GM12878 (cell line): ENCODE data around the gene ELP6. TPM values are rescaled to one million over a fixed set of nuclear protein-coding genes. Genes with fewer than 3 reads are reported as not detected.

Experiments used
- ATAC-seq: fragments of 200-7000 bp; cut with Tn5 transposase; 3 replicates; pipeline ENCODE4 v1.9.1; 2020; ENCODE audit warnings: mild to moderate bottlenecking, moderate library complexity
- BruUV-seq: library from RNA; stranded (reverse); fragments of 400-500 nt; replicated peaks from 2 replicates; lab custom pipeline; 2021; lab: Mats Ljungman, UMichigan
- CTCF ChIA-PET: fragments of 300-600 bp; sonication (Branson Sonifier 250); formaldehyde crosslinking; extraction: SDS; loops from one replicate; lab custom pipeline; 2021; ENCODE audit warnings: inconsistent platforms; lab: Yijun Ruan, JAX
- POLR2A ChIA-PET: fragments of 350-600 bp; formaldehyde crosslinking; extraction: SDS; loops from one replicate; lab custom pipeline; 2021; ENCODE audit warnings: inconsistent platforms; lab: Charles Lee
- RAD21 ChIA-PET: fragments of 300-600 bp; sonication (Branson Sonifier 250); formaldehyde crosslinking; loops from one replicate; lab custom pipeline; 2023; ENCODE audit warnings: antibody characterized with exemption; ENCODE audit not compliant: unreplicated experiment; lab: Charles Lee
- SMC1A ChIA-PET: fragments of 300-600 bp; sonication (Branson Sonifier 250); formaldehyde crosslinking; loops from one replicate; lab custom pipeline; 2023; ENCODE audit not compliant: unreplicated experiment, uncharacterized antibody; lab: Charles Lee
- DNase-seq: peaks from one replicate; pipeline ENCODE4 v3.0.0-alpha.2; 2011; ENCODE audit warnings: low read depth, low spot score
- FAIRE-seq: peaks from 3 replicates; lab custom pipeline; 2011; peaks lifted over from hg19 to GRCh38; lab: Jason Lieb, UNC
- H2AFZ ChIP-seq: 2 replicates; pipeline ENCODE4 v1.6.0; 2011; ENCODE audit warnings: low read depth, low read length, control low read depth; ENCODE audit not compliant: control insufficient read depth
- H3K27ac ChIP-seq: 2 replicates; pipeline ENCODE4 v1.5.1; 2011; ENCODE audit warnings: control low read depth; ENCODE audit not compliant: control insufficient read depth, insufficient read depth
- H3K27me3 ChIP-seq, 2 experiments: replicated peaks in 1 of 2; 2 replicates each; pipeline versions ENCODE4 v1.6.0 to v1.6.1; 2011; ENCODE audit warnings: low read length in 1 of 2; ENCODE audit not compliant: control insufficient read depth in 2 of 2, insufficient read depth in 2 of 2
- H3K36me3 ChIP-seq, 2 experiments: 2 replicates each; pipeline ENCODE4 v1.5.1; 2011; ENCODE audit warnings: low read length in 1 of 2; ENCODE audit not compliant: control insufficient read depth in 2 of 2, insufficient read depth in 2 of 2
- H3K4me1 ChIP-seq: 2 replicates; pipeline ENCODE4 v1.6.1; 2011; ENCODE audit warnings: mild to moderate bottlenecking, low read length, moderate library complexity, mixed read lengths; ENCODE audit not compliant: control insufficient read depth, insufficient read depth
- H3K4me2 ChIP-seq: 2 replicates; pipeline ENCODE4 v1.6.0; 2011; ENCODE audit warnings: control low read depth; ENCODE audit not compliant: control insufficient read depth, insufficient read depth
- H3K4me3 ChIP-seq: fragments of 200-600 bp; sonication (generic); 2 replicates; pipeline ENCODE4 v1.5.1; 2016
- H3K79me2 ChIP-seq: 2 replicates; pipeline ENCODE4 v1.6.0; 2011; ENCODE audit warnings: low read length; ENCODE audit not compliant: control insufficient read depth, insufficient read depth
- H3K9ac ChIP-seq: 2 replicates; pipeline ENCODE4 v1.8.0; 2011; ENCODE audit warnings: low read length, control low read depth, mixed read lengths; ENCODE audit not compliant: control insufficient read depth, insufficient read depth
- H3K9me3 ChIP-seq: replicated peaks from 3 replicates; pipeline ENCODE4 v1.5.1; 2011; ENCODE audit warnings: mild to moderate bottlenecking, low read length; ENCODE audit not compliant: control insufficient read depth, insufficient read depth
- H4K20me1 ChIP-seq: 2 replicates; pipeline ENCODE4 v1.6.0; 2011; ENCODE audit not compliant: control insufficient read depth, insufficient read depth
- ATF2 ChIP-seq: IDR thresholded peaks from 2 replicates; pipeline ENCODE4 v1.6.1; 2012; ENCODE audit warnings: low read length, inconsistent platforms
- CBFB ChIP-seq: IDR thresholded peaks from 2 replicates; pipeline ENCODE4 v1.6.1; 2016; ENCODE audit warnings: antibody characterized with exemption, low read depth
- IKZF1 ChIP-seq: fragments of 450-650 bp; conservative IDR thresholded peaks from 2 replicates; pipeline ENCODE4 v1.6.1; 2017; ENCODE audit warnings: antibody characterized with exemption, mild to moderate bottlenecking
- IKZF2 ChIP-seq, 2 experiments: fragments of 450-650 bp; IDR thresholded peaks; 2 replicates each; pipeline ENCODE4 v1.6.1; 2017; ENCODE audit warnings: mild to moderate bottlenecking in 2 of 2, moderate library complexity in 2 of 2
- KLF5 ChIP-seq: fragments of 450-650 bp; IDR thresholded peaks from 2 replicates; pipeline ENCODE4 v1.6.1; 2014; ENCODE audit warnings: mild to moderate bottlenecking; ENCODE audit not compliant: partially characterized antibody
- NBN ChIP-seq: fragments of 450-650 bp; IDR thresholded peaks from 2 replicates; pipeline ENCODE4 v1.6.1; 2016
- RELB ChIP-seq: fragments of 450-650 bp; IDR thresholded peaks from 2 replicates; pipeline ENCODE4 v1.6.1; 2017; ENCODE audit warnings: low read depth, mild to moderate bottlenecking, moderate library complexity
- RFX5 ChIP-seq: IDR thresholded peaks from 2 replicates; pipeline ENCODE4 v1.6.1; 2011; ENCODE audit warnings: low read depth, low read length, improper control_type of control experiment
- STAT1 ChIP-seq: fragments of 450-650 bp; conservative IDR thresholded peaks from 2 replicates; pipeline ENCODE4 v1.6.1; 2014; ENCODE audit warnings: antibody characterized with exemption, mild to moderate bottlenecking
- TAF1 ChIP-seq: IDR thresholded peaks from 2 replicates; pipeline ENCODE4 v1.6.1; 2011; ENCODE audit warnings: mild to moderate bottlenecking, low read depth, low read length, borderline replicate concordance
- WGBS: methylation state at CpG from one replicate; pipeline ENCODE4 v1.1.6; 2016; ENCODE audit warnings: low lambda C conversion rate; ENCODE audit not compliant: insufficient replicate concordance, insufficient coverage; ENCODE audit errors: missing lambda C conversion rate; 5-methylcytosine and 5-hydroxymethylcytosine counted together
- in situ Hi-C: fragments of 300-500 bp; cut with MboI; formaldehyde crosslinking; loops from 9 replicates; pipeline ENCODE4 v1.14.3; 2018; ENCODE audit warnings: mixed read lengths
- intact Hi-C: fragments of 100-400 bp; cut with micrococcal nuclease; formaldehyde crosslinking; loops from one replicate; pipeline ENCODE4 v1.14.2; 2022; ENCODE audit not compliant: unreplicated experiment
- polyA plus RNA-seq, 11 experiments: library from polyadenylated mRNA; depleted of rRNA in 4 of 11; unstranded in 6 of 11; stranded (reverse) in 5 of 11; fragments of >200 nt; fragmentation: Nextera tagmentation in 4 of 11; fragmentation: Illumina TruSeq in 1 of 11; extraction: Ambion mirVana in 4 of 11; extraction: Trizol in 1 of 11; gene quantifications; 1 replicate in 1 of 11; 2 replicates in 10 of 11; pipeline versions ENCODE4 v1.2.1 to v1.2.3, GENCODE V29; 2011 to 2016; ENCODE audit warnings: inconsistent platforms in 2 of 11, missing spikeins in 2 of 11, low read depth in 1 of 11
- total RNA-seq, 4 experiments: library from RNA; depleted of rRNA in 3 of 4; stranded (reverse); fragments of >200 nt in 3 of 4; fragmentation: Illumina TruSeq in 1 of 4; extraction: Trizol in 1 of 4; gene quantifications; 2 replicates each; pipeline versions ENCODE4 v1.2.1 to v1.2.3, GENCODE V29; 2013 to 2021
- TF ChIP-seq, protein P1 (sequence below): fragments of 450-650 bp; formaldehyde crosslinking; IDR thresholded peaks from 2 replicates; pipeline ENCODE4 v1.5.0; 2022; ENCODE audit warnings: mild to moderate bottlenecking, missing genetic modification characterization

Gene ELP6
- total and polyA plus RNA-seq, 10 of the 15 experiments (the other 5 are each of a cell fraction or from before 2014, with no cell fraction given), result 39.5 to 83.3 (median 50.2) TPM

GRCh38 chr3:47504113-47504512 lies 9.4 kb downstream of the ELP6 start:
- H3K4me3 ChIP-seq, result no peak overlapping the region
- no peaks in the 10 kb centered on the region for H4K20me1 ChIP-seq
- H3K9me3 ChIP-seq, result no peaks in the 10 kb centered on the region
- DNase-seq, result no peak
- ChIA-PET SMC1A (no interaction called here), CTCF (no interaction called here), POLR2A (no interaction called here), RAD21 (no interaction called here)
- no peak for ATAC-seq
- no peaks in the 10 kb centered on the region for H3K79me2 ChIP-seq
- TF ChIP-seq TAF1, result no peak
- TF ChIP-seq IKZF2 (IDR thresholded peaks at IDR 0.05), result no peak
- no peak for TF ChIP-seq RFX5
- TF ChIP-seq ATF2, result no peak
- no peak for TF ChIP-seq CBFB
- TF ChIP-seq KLF5, result no peak
- TF ChIP-seq, protein P1, sequence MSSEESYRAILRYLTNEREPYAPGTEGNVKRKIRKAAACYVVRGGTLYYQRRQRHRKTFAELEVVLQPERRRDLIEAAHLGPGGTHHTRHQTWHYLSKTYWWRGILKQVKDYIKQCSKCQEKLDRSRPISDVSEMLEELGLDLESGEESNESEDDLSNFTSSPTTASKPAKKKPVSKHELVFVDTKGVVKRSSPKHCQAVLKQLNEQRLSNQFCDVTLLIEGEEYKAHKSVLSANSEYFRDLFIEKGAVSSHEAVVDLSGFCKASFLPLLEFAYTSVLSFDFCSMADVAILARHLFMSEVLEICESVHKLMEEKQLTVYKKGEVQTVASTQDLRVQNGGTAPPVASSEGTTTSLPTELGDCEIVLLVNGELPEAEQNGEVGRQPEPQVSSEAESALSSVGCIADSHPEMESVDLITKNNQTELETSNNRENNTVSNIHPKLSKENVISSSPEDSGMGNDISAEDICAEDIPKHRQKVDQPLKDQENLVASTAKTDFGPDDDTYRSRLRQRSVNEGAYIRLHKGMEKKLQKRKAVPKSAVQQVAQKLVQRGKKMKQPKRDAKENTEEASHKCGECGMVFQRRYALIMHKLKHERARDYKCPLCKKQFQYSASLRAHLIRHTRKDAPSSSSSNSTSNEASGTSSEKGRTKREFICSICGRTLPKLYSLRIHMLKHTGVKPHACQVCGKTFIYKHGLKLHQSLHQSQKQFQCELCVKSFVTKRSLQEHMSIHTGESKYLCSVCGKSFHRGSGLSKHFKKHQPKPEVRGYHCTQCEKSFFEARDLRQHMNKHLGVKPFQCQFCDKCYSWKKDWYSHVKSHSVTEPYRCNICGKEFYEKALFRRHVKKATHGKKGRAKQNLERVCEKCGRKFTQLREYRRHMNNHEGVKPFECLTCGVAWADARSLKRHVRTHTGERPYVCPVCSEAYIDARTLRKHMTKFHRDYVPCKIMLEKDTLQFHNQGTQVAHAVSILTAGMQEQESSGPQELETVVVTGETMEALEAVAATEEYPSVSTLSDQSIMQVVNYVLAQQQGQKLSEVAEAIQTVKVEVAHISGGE (CRISPR knock-in tag), result no peak
- TF ChIP-seq RELB, result no peak
- no peak for TF ChIP-seq IKZF1
- no peak for TF ChIP-seq STAT1
- TF ChIP-seq NBN, result no peak
- H3K9ac ChIP-seq, result no peak overlapping the region
- peaks cover 9 to 26% of the 10 kb centered on the region in 2 experiments for H3K36me3 ChIP-seq
- 96% methylated on average over 7 of the region's 7 CpGs for WGBS
- H3K4me2 ChIP-seq, result no peak overlapping the region
- no peak overlapping the region for H3K27ac ChIP-seq
- in situ Hi-C loops (no loop called here), intact Hi-C loops (no loop called here)
- H3K4me1 ChIP-seq, result no peaks in the 10 kb centered on the region
- no peak for FAIRE-seq
- H2AFZ ChIP-seq, result no peak overlapping the region
- no peaks in the 10 kb centered on the region for H3K27me3 ChIP-seq
- no TSS peak for BruUV-seq
